Activated T-cell treated with anti-CD3 and anti-CD28 coated beads, Interleukin-2, amount 50 U/mL, for 72 hours (primary cell): ENCODE data around the gene PDZRN3. TPM values are rescaled to one million over a fixed set of nuclear protein-coding genes. Genes with fewer than 3 reads are reported as not detected.

Experiments
- ATAC-seq, 2 donors: fragments of 150-1000 bp; cut with Tn5 transposase; replicated peaks in 1 of 2; 2 replicates each; pipeline ENCODE4 v1.10.0; 2021; ENCODE audit warnings: moderate library complexity in 2 of 2, mild to moderate bottlenecking in 1 of 2
- DNase-seq, 2 donors: peaks; one replicate each; pipeline ENCODE4 v3.0.0; 2021 to 2022; ENCODE audit warnings: mixed read lengths in 1 of 2
- H3K27ac Mint-ChIP-seq: one replicate; pipeline ENCODE4 v1.8.0; 2022; ENCODE audit warnings: mild to moderate bottlenecking, moderate library complexity, mixed read lengths
- H3K27me3 Mint-ChIP-seq: one replicate; pipeline ENCODE4 v1.8.0; 2022; ENCODE audit warnings: low read depth, mixed read lengths
- H3K36me3 Mint-ChIP-seq, 2 donors: one replicate each; pipeline ENCODE4 v1.8.0; 2022; ENCODE audit warnings: mixed read lengths in 2 of 2, mild to moderate bottlenecking in 1 of 2; ENCODE audit not compliant: insufficient read depth in 2 of 2
- H3K4me1 Mint-ChIP-seq: one replicate; pipeline ENCODE4 v1.8.0; 2022; ENCODE audit warnings: low read depth, mixed read lengths
- H3K4me3 Mint-ChIP-seq, 2 donors: one replicate each; pipeline ENCODE4 v1.8.0; 2022; ENCODE audit warnings: mild to moderate bottlenecking in 2 of 2, mixed read lengths in 2 of 2, moderate library complexity in 2 of 2
- H3K9me3 Mint-ChIP-seq, 2 donors: one replicate each; pipeline ENCODE4 v1.8.0; 2022; ENCODE audit warnings: mixed read lengths in 2 of 2
- total RNA-seq, 2 donors: library from RNA; stranded (reverse); gene quantifications; one replicate each; pipeline ENCODE4 v1.2.3, GENCODE V29; 2022

PDZRN3 gene
- total RNA-seq, 2 donors from 2014 or later: not detected

DNA sequence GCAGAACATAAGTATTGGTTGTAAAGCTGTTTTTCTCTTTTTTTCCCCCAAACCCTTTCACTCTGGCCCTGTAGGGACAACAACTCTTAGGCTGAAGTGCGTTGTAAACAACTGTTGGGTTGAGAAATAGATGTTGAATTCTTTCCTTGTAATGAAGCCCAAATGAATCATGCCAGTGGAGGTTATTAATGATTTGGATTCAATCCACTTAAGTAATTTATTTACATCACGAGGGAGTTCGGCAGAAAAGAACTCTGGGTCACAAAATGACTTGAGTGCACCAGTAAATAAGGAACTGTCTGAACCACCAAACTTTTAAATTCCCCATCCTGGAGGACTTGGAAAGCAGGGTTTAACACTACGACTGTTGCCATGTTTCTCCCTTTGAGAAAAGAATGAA is 218.9 kb downstream of the PDZRN3 start:
- Mint-ChIP-seq H3K36me3 (no peaks in the 10 kb centered on the region), H3K9me3 (no peaks in the 10 kb centered on the region), H3K4me1 (peaks cover 5% of the 10 kb centered on the region), H3K4me3 (no peak overlapping the region), H3K27me3 (no peaks in the 10 kb centered on the region), H3K27ac (no peak overlapping the region)
- DNase-seq: no peak
- no peak for ATAC-seq

- Mint-ChIP-seq H3K4me1 (peaks cover 5% of the 10 kb centered on the region), H3K4me3 (no peak overlapping the region), H3K27me3 (no peaks in the 10 kb centered on the region), H3K27ac (no peak overlapping the region), H3K36me3 (no peaks in the 10 kb centered on the region), H3K9me3 (no peaks in the 10 kb centered on the region)
- no peak for DNase-seq
- ATAC-seq: no peak
These were observed 219.7 kb downstream of the PDZRN3 start for GRCh38 chr3:73405000-73405399.

DNA sequence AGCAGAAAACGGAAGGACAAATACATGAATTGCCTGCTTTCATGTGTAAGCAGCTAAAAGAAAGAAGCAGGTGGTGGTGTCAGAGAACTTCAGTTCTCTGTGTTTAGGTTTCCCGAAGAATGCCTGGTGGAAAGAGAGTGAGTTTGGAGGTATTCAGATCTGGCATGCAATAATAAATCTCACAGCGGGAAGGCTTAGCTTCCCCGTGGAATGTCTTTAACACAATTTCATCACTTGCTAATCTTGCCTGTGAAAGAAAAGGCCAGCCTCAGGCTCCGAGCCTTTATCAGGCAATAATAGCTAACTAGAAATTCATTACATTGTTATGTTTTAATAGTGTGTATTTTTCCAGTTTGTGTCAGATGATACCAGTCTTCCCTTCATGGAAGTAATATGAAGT is 220.3 kb downstream of the PDZRN3 start:
- Mint-ChIP-seq H3K4me3 (no peak overlapping the region), H3K27ac (no peak overlapping the region), H3K4me1 (peaks cover 5% of the 10 kb centered on the region), H3K27me3 (no peaks in the 10 kb centered on the region), H3K9me3 (no peaks in the 10 kb centered on the region), H3K36me3 (no peaks in the 10 kb centered on the region)
- DNase-seq: no peak
- ATAC-seq: no peak

DNA sequence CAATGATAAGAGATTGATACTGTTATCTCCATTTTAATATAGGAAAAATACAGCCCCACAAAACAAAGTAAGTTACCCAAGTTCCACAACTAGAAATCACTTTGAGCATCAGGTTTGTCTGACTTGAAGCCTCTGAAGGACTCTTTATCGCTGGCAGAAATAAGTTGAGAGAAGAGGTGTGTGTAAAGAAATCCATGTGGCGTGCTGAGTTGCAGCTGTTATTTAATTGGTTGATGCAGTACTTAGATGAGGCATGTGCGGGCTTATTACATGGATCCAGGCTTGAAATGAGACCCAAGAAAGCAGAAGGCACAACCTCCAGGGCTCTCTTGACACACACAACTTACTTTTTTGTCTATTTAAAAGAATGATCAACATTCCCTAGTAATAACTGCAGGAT is 221.3 kb downstream of the PDZRN3 start:
- H3K4me3 Mint-ChIP-seq: no peak overlapping the region
- H3K9me3 Mint-ChIP-seq: no peaks in the 10 kb centered on the region
- H3K27me3 Mint-ChIP-seq: no peaks in the 10 kb centered on the region
- DNase-seq (no peak), ATAC-seq (no peak)
- H3K36me3 Mint-ChIP-seq: no peaks in the 10 kb centered on the region
- H3K27ac Mint-ChIP-seq: no peak overlapping the region
- peaks cover 5% of the 10 kb centered on the region for H3K4me1 Mint-ChIP-seq

- no peaks in the 10 kb centered on the region for H3K36me3 Mint-ChIP-seq
- H3K4me3 Mint-ChIP-seq: no peak overlapping the region
- ATAC-seq (no peak), DNase-seq (no peak)
- no peak overlapping the region for H3K27ac Mint-ChIP-seq
- H3K27me3 Mint-ChIP-seq: no peaks in the 10 kb centered on the region
- H3K9me3 Mint-ChIP-seq: no peaks in the 10 kb centered on the region
- H3K4me1 Mint-ChIP-seq: peaks cover 5% of the 10 kb centered on the region
These were observed 223.0 kb downstream of the PDZRN3 start for GRCh38 chr3:73401616-73402279.

GRCh38 chr3:73401059-73401458 is 223.7 kb downstream of the PDZRN3 start:
- H3K27ac Mint-ChIP-seq: no peak overlapping the region
- no peaks in the 10 kb centered on the region for H3K27me3 Mint-ChIP-seq
- ATAC-seq (no peak), DNase-seq (no peak)
- no peak overlapping the region for H3K4me3 Mint-ChIP-seq
- H3K36me3 Mint-ChIP-seq: no peaks in the 10 kb centered on the region
- no peaks in the 10 kb centered on the region for H3K9me3 Mint-ChIP-seq
- H3K4me1 Mint-ChIP-seq: peaks cover 5% of the 10 kb centered on the region

DNA sequence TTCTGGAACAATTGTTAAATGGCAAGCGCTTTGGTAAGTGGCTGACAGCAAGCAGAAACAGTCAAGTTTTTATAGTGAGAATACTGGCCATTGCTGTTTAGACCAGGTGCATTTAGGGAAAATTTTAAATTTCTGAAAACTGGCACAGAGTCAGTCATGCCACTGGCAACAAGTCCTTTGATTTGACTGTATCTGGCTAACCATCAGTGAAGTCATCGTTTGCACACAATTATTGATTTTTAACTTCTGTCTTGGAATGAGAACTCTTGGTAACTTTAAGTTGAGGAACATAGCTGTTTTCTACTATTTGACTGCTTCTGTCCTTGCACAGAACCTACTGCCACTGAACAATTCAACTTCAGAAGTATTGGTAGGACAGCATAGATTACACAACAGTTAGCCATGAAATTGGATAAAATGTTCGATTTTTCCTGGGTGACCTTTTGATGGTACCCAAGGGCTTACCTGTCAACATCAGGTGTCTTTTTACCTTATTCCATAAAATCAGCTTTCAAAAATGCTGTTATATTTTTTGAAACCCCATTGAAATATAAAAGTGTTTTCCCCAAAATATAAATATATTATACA is 225.0 kb downstream of the PDZRN3 start:
- Mint-ChIP-seq H3K27ac (no peak overlapping the region), H3K36me3 (no peaks in the 10 kb centered on the region), H3K4me3 (no peak overlapping the region), H3K4me1 (peaks cover 5% of the 10 kb centered on the region), H3K27me3 (no peaks in the 10 kb centered on the region), H3K9me3 (no peaks in the 10 kb centered on the region)
- ATAC-seq: no peak
- DNase-seq: no peak

DNA sequence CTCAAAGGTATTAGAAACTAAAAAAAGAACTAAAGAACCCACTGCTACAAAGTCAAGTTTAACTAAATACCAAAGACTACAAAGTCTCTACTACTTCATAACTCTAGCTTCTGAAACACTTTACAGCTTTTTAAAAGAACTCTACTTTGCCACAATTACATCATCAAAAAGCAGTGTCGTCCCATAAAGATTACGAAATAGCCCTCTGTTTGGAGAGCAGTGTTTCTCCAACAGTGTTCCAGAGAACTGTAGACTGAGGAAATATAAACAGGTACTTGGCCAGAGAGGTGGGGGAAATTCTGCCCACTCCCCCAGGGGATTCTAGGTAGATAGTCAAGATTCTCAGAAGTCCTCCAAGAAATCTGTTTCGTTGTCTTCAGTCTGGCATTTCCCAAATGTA is 225.6 kb downstream of the PDZRN3 start:
- H3K27ac Mint-ChIP-seq: no peak overlapping the region
- ATAC-seq: no peak

DNA sequence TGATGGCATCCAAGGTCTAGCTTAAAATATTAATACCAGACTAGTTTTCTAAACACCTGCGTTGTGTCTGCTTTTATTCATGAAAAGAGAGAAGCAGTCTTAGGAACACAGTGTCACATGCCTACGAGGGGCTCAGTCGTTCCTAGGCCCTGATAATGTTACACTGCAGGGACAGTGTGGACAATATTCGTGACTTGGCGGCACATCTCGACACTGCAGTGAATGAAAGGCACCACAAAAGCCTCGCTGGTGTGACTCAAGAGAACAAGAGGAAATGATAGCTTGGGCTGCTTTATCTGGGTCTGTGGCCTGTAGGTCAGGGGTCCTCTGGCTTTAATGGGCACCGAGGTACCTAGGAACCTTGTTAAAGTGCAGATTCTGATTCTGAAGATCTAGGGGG is 226.7 kb downstream of the PDZRN3 start:
- peaks cover 5% of the 10 kb centered on the region for H3K4me1 Mint-ChIP-seq
- no peaks in the 10 kb centered on the region for H3K9me3 Mint-ChIP-seq
- no peak overlapping the region for H3K27ac Mint-ChIP-seq
- ATAC-seq (no peak), DNase-seq (no peak)
- no peaks in the 10 kb centered on the region for H3K36me3 Mint-ChIP-seq
- no peak overlapping the region for H3K4me3 Mint-ChIP-seq
- H3K27me3 Mint-ChIP-seq: no peaks in the 10 kb centered on the region

More for the DNA sequence above, 225.6 kb downstream of the PDZRN3 start:
- H3K9me3 Mint-ChIP-seq: no peaks in the 10 kb centered on the region
- H3K36me3 Mint-ChIP-seq: no peaks in the 10 kb centered on the region
- H3K4me1 Mint-ChIP-seq: peaks cover 5% of the 10 kb centered on the region
- no peaks in the 10 kb centered on the region for H3K27me3 Mint-ChIP-seq
- DNase-seq: no peak
- no peak overlapping the region for H3K4me3 Mint-ChIP-seq

- Mint-ChIP-seq H3K36me3 (no peaks in the 10 kb centered on the region), H3K9me3 (no peaks in the 10 kb centered on the region), H3K27ac (no peak overlapping the region), H3K4me1 (no peaks in the 10 kb centered on the region), H3K27me3 (no peaks in the 10 kb centered on the region), H3K4me3 (no peak overlapping the region)
- DNase-seq (no peak), ATAC-seq (no peak)
These were observed 230.5 kb downstream of the PDZRN3 start for GRCh38 chr3:73394240-73394639.

DNA sequence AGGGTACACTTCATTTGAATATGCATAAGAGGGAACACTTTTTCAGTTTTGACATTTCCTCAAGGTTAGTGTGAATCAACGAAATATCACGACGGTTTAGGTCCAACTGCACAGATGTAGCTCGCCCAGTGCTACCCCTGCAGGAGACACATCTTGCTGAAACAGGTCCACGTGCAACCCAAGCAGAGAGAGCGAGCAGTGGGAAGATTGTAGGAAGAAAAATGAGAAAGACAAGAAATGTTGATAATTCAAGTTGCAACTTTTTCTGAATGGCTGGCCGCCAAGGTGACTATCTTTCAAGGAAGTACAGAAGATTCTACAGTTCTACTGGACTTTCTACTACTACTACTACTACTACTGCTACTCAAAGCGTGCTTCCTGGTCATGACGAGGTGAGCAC is 231.7 kb downstream of the PDZRN3 start:
- no peaks in the 10 kb centered on the region for H3K4me1 Mint-ChIP-seq
- H3K36me3 Mint-ChIP-seq: no peaks in the 10 kb centered on the region
- no peaks in the 10 kb centered on the region for H3K9me3 Mint-ChIP-seq
- no peaks in the 10 kb centered on the region for H3K27me3 Mint-ChIP-seq
- DNase-seq: no peak
- no peak overlapping the region for H3K4me3 Mint-ChIP-seq
- no peak for ATAC-seq
- H3K27ac Mint-ChIP-seq: no peak overlapping the region

GRCh38 chr3:73391984-73392383 is 232.8 kb downstream of the PDZRN3 start:
- Mint-ChIP-seq H3K36me3 (no peaks in the 10 kb centered on the region), H3K27ac (no peak overlapping the region), H3K4me1 (no peaks in the 10 kb centered on the region), H3K9me3 (no peaks in the 10 kb centered on the region), H3K27me3 (no peaks in the 10 kb centered on the region), H3K4me3 (no peak overlapping the region)
- DNase-seq (no peak), ATAC-seq (no peak)

GRCh38 chr3:73389928-73390327 is 234.8 kb downstream of the PDZRN3 start:
- no peaks in the 10 kb centered on the region for H3K4me1 Mint-ChIP-seq
- DNase-seq (no peak), ATAC-seq (no peak)
- no peaks in the 10 kb centered on the region for H3K9me3 Mint-ChIP-seq
- H3K36me3 Mint-ChIP-seq: no peaks in the 10 kb centered on the region
- no peaks in the 10 kb centered on the region for H3K27me3 Mint-ChIP-seq
- H3K27ac Mint-ChIP-seq: no peak overlapping the region
- H3K4me3 Mint-ChIP-seq: no peak overlapping the region
